MM.1S (cell line): ENCODE data around the gene KCTD15.

ENCODE experiments used
- DNase-seq: peaks from one replicate; pipeline ENCODE4 v3.0.0-alpha.2; 2015
- H2AFZ ChIP-seq: fragments of 300-600 bp; sonication (generic); 2 replicates; pipeline ENCODE4 v1.6.0; 2016; ENCODE audit warnings: antibody characterized with exemption, low read length
- H3F3A ChIP-seq: fragments of 300-600 bp; sonication (generic); 2 replicates; pipeline ENCODE4 v1.6.1; 2016; ENCODE audit warnings: mild to moderate bottlenecking, antibody characterized with exemption, low read length, moderate library complexity, mixed read lengths; ENCODE audit not compliant: insufficient read depth
- H3K27ac ChIP-seq: fragments of 300-600 bp; sonication (generic); 2 replicates; pipeline ENCODE4 v1.5.1; 2016; ENCODE audit warnings: mild to moderate bottlenecking, low read length
- H3K27me3 ChIP-seq: fragments of 300-600 bp; sonication (generic); replicated peaks from 2 replicates; pipeline ENCODE4 v1.6.0; 2016; ENCODE audit warnings: low read length; ENCODE audit not compliant: insufficient read depth
- H3K36me3 ChIP-seq: fragments of 300-600 bp; sonication (generic); replicated peaks from 2 replicates; pipeline ENCODE4 v1.6.1; 2016; ENCODE audit warnings: mild to moderate bottlenecking, low read length, mixed read lengths; ENCODE audit not compliant: insufficient read depth
- H3K4me1 ChIP-seq: fragments of 300-600 bp; sonication (generic); 2 replicates; pipeline ENCODE4 v1.6.1; 2016; ENCODE audit warnings: low read length, mixed read lengths
- H3K4me2 ChIP-seq: fragments of 300-600 bp; sonication (generic); 2 replicates; pipeline ENCODE4 v1.6.0; 2016; ENCODE audit warnings: low read depth, low read length
- H3K4me3 ChIP-seq: fragments of 300-600 bp; sonication (generic); 2 replicates; pipeline ENCODE4 v1.5.1; 2016; ENCODE audit warnings: low read length, mixed read lengths
- H3K79me2 ChIP-seq: fragments of 300-600 bp; sonication (generic); 2 replicates; pipeline ENCODE4 v1.6.1; 2016; ENCODE audit warnings: mixed run types, low read length, mixed read lengths
- H3K9ac ChIP-seq: fragments of 300-600 bp; sonication (generic); 2 replicates; pipeline ENCODE4 v1.6.1; 2016; ENCODE audit warnings: low read length, mixed read lengths
- H3K9me2 ChIP-seq: fragments of 300-600 bp; sonication (generic); replicated peaks from 2 replicates; pipeline ENCODE4 v1.6.1; 2016; ENCODE audit warnings: mild to moderate bottlenecking, low read length, mixed read lengths; ENCODE audit not compliant: insufficient read depth
- H3K9me3 ChIP-seq: fragments of 300-600 bp; sonication (generic); replicated peaks from 2 replicates; pipeline ENCODE4 v1.6.1; 2016; ENCODE audit warnings: mild to moderate bottlenecking, low read length, mixed read lengths; ENCODE audit not compliant: insufficient read depth
- H4K20me1 ChIP-seq: fragments of 300-600 bp; sonication (generic); 2 replicates; pipeline ENCODE4 v1.6.1; 2016; ENCODE audit warnings: mild to moderate bottlenecking, low read length, moderate library complexity, mixed read lengths; ENCODE audit not compliant: insufficient read depth
- CTCF ChIP-seq: fragments of 300-600 bp; sonication (generic); IDR thresholded peaks from 2 replicates; pipeline ENCODE4 v1.5.1; 2016; ENCODE audit warnings: antibody characterized with exemption, low read length, mixed read lengths
- EZH2 ChIP-seq: fragments of 300-600 bp; sonication (generic); optimal IDR thresholded peaks from 2 replicates; pipeline ENCODE3; 2017; ENCODE audit warnings: low read depth, mild to moderate bottlenecking, antibody characterized with exemption, low read length, mixed read lengths
- EZH2phosphoT487 ChIP-seq: fragments of 300-600 bp; sonication (generic); IDR thresholded peaks from 2 replicates; pipeline ENCODE4 v1.6.1; 2018; ENCODE audit warnings: antibody characterized with exemption, low read length

Gene KCTD15

GRCh38 chr19:33819880-33820781 lies 23.5 kb downstream of the KCTD15 start:
- H2AFZ ChIP-seq: peak overlapping the region; percentile 26
- DNase-seq: peak; percentile 32

DNA sequence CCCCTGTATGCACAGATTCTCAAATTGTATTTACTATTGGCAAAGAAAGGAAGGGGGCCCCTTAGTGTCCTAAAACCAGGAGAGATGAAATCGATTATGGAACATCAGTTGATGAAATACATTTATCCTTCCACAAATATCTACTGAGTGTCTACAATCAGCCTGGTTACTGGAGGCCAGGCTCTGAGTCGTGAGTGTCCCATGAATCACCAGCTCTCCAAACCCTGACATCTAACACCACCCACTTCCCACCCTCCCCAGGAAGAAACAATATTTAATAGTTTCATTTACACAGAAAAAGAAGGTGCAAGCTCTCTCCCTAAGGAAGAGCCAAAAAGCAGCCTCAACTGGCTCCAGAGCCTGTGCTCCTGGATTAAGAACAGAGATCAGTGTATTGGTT lies 25.2 kb downstream of the KCTD15 start:
- Histone ChIP-seq H3K4me2 (no peak overlapping the region), H3K9me2 (no peaks in the 10 kb centered on the region), H3K4me3 (no peak overlapping the region), H2AFZ (no peak overlapping the region), H3K27ac (no peak overlapping the region), H3F3A (no peaks in the 10 kb centered on the region), H4K20me1 (no peaks in the 10 kb centered on the region), H3K4me1 (no peaks in the 10 kb centered on the region), H3K27me3 (peaks cover 38% of the 10 kb centered on the region), H3K9me3 (no peaks in the 10 kb centered on the region), H3K36me3 (no peaks in the 10 kb centered on the region), H3K79me2 (no peaks in the 10 kb centered on the region), H3K9ac (no peak overlapping the region)
- DNase-seq: no peak
- no peak for TF ChIP-seq EZH2phosphoT487
- no peak for TF ChIP-seq EZH2
- no peak for TF ChIP-seq CTCF

More at GRCh38 chr19:33819880-33820781, 23.5 kb downstream of the KCTD15 start:
- H3F3A ChIP-seq: no peaks in the 10 kb centered on the region
- no peaks in the 10 kb centered on the region for H3K9me3 ChIP-seq
- no peak overlapping the region for H3K9ac ChIP-seq
- H3K27ac ChIP-seq: no peak overlapping the region
- no peaks in the 10 kb centered on the region for H3K36me3 ChIP-seq
- no peaks in the 10 kb centered on the region for H4K20me1 ChIP-seq
- TF ChIP-seq CTCF: peak; percentile 6; the same call in 1 of the 2 replicates
- no peak for TF ChIP-seq EZH2
- peaks cover 46% of the 10 kb centered on the region for H3K27me3 ChIP-seq
- peak overlapping the region; percentile 60 for H3K4me2 ChIP-seq
- peak overlapping the region; percentile 26 for H3K4me3 ChIP-seq
- H3K9me2 ChIP-seq: no peaks in the 10 kb centered on the region
- H3K79me2 ChIP-seq: no peaks in the 10 kb centered on the region
- no peaks in the 10 kb centered on the region for H3K4me1 ChIP-seq

DNA sequence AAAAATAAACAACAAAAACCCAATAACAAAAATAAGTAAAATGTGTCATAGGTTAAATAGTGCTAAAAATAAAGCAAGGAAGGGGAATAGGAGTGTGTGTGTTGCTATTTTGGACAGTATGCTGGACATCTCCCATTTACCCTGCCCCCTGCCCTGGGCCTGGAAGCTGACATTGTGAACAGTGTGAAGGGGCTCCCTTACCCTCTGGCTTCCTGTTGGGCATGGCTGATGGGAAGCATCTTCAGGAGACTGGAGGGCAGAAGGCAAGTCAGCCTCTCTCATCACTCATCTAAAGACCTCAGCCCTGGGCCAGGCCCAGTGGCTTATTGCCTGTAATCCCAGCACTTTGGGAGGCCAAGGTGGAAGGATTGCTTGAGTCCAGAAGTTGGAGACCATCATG lies 26.7 kb downstream of the KCTD15 start:
- Histone ChIP-seq H3K79me2 (no peaks in the 10 kb centered on the region), H3K36me3 (no peaks in the 10 kb centered on the region)

More for the DNA sequence above, 26.7 kb downstream of the KCTD15 start:
- H3K4me3 ChIP-seq: no peak overlapping the region
- H3K9me3 ChIP-seq: no peaks in the 10 kb centered on the region
- H2AFZ ChIP-seq: no peak overlapping the region
- H3K9me2 ChIP-seq: no peaks in the 10 kb centered on the region
- no peak overlapping the region for H3K27ac ChIP-seq
- H4K20me1 ChIP-seq: no peaks in the 10 kb centered on the region
- H3K27me3 ChIP-seq: peaks cover 30% of the 10 kb centered on the region
- DNase-seq: no peak
- H3K9ac ChIP-seq: no peak overlapping the region
- no peak for TF ChIP-seq EZH2
- TF ChIP-seq CTCF: no peak
- no peak for TF ChIP-seq EZH2phosphoT487
- no peaks in the 10 kb centered on the region for H3K4me1 ChIP-seq
- H3K4me2 ChIP-seq: no peak overlapping the region
- H3F3A ChIP-seq: no peaks in the 10 kb centered on the region
